Measurements from ENCODE around the gene PTPRM. TPM values are rescaled to one million over a fixed set of nuclear protein-coding genes. Genes with fewer than 3 reads are reported as not detected.
A peak's percentile ranks its signal among the peaks of the same experiment; 100 is the strongest.

PTPRM gene
- total RNA-seq, 1 donor from 2014 or later: 63.2 TPM

- H3K4me3 ChIP-seq (ENCODE audit: low read depth, low read length): no peak overlapping the region
- no peak for DNase-seq (ENCODE audit: low read depth)
- TF ChIP-seq, protein P1, sequence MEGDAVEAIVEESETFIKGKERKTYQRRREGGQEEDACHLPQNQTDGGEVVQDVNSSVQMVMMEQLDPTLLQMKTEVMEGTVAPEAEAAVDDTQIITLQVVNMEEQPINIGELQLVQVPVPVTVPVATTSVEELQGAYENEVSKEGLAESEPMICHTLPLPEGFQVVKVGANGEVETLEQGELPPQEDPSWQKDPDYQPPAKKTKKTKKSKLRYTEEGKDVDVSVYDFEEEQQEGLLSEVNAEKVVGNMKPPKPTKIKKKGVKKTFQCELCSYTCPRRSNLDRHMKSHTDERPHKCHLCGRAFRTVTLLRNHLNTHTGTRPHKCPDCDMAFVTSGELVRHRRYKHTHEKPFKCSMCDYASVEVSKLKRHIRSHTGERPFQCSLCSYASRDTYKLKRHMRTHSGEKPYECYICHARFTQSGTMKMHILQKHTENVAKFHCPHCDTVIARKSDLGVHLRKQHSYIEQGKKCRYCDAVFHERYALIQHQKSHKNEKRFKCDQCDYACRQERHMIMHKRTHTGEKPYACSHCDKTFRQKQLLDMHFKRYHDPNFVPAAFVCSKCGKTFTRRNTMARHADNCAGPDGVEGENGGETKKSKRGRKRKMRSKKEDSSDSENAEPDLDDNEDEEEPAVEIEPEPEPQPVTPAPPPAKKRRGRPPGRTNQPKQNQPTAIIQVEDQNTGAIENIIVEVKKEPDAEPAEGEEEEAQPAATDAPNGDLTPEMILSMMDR (conservative IDR thresholded peaks at IDR 0.05; ENCODE audit: low read depth, low read length): no peak
These were observed 205.8 kb downstream of the PTPRM start for GRCh38 chr18:7772951-7773350.

GRCh38 chr18:7775128-7775527 is 208.0 kb downstream of the PTPRM start:
- DNase-seq (ENCODE audit: low read depth): no peak
- TF ChIP-seq, protein P1 (conservative IDR thresholded peaks at IDR 0.05; ENCODE audit: low read depth, low read length): no peak
- H3K4me3 ChIP-seq (ENCODE audit: low read depth, low read length): no peak overlapping the region

DNA sequence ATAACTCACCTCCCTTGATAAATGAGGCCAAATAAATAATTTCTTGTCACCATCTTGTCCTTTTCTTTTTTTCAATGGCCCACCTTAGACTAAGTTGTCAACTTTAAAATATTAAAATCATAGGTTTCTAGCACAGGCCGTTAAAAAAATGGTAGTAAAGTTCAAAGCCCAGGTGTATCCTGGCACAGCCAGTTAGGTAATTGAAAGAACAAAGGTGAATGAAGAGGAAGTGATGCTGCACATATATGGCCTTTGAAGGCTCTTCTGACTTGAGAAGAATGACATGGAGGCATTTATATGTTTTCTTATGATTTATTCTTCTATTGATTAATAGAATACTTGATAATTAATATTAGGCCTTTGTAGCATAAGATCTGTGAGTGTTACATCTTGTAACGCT is 208.7 kb downstream of the PTPRM start:
- DNase-seq (ENCODE audit: low read depth): no peak
- TF ChIP-seq, protein P1 (conservative IDR thresholded peaks at IDR 0.05; ENCODE audit: low read depth, low read length): no peak
- H3K4me3 ChIP-seq (ENCODE audit: low read depth, low read length): no peak overlapping the region

GRCh38 chr18:7778181-7778580 is 211.1 kb downstream of the PTPRM start:
- TF ChIP-seq, protein P1 (conservative IDR thresholded peaks at IDR 0.05; ENCODE audit: low read depth, low read length): no peak
- no peak for DNase-seq (ENCODE audit: low read depth)
- no peak overlapping the region for H3K4me3 ChIP-seq (ENCODE audit: low read depth, low read length)

GRCh38 chr18:7779211-7779610 is 212.1 kb downstream of the PTPRM start:
- TF ChIP-seq, protein P1 (conservative IDR thresholded peaks at IDR 0.05; ENCODE audit: low read depth, low read length): no peak
- DNase-seq (ENCODE audit: low read depth): no peak
- H3K4me3 ChIP-seq (ENCODE audit: low read depth, low read length): no peak overlapping the region

GRCh38 chr18:7784171-7784570 is 217.1 kb downstream of the PTPRM start:
- DNase-seq (ENCODE audit: low read depth): peak; percentile 73
- TF ChIP-seq, protein P1 (conservative IDR thresholded peaks at IDR 0.05; ENCODE audit: low read depth, low read length): no peak
- no peak overlapping the region for H3K4me3 ChIP-seq (ENCODE audit: low read depth, low read length)

GRCh38 chr18:7786569-7786968 is 219.5 kb downstream of the PTPRM start:
- no peak for DNase-seq (ENCODE audit: low read depth)
- TF ChIP-seq, protein P1 (conservative IDR thresholded peaks at IDR 0.05; ENCODE audit: low read depth, low read length): no peak
- no peak overlapping the region for H3K4me3 ChIP-seq (ENCODE audit: low read depth, low read length)
